ENCODE results near the gene PPIP5K2. TPM values are rescaled to one million over a fixed set of nuclear protein-coding genes. Genes with fewer than 3 reads are reported as not detected.

Gene PPIP5K2
- total and polyA plus RNA-seq, 2 of the 8 experiments (the other 6 are each of a cell fraction or from before 2014, with no cell fraction given): 14.8 to 46.6 TPM

DNA sequence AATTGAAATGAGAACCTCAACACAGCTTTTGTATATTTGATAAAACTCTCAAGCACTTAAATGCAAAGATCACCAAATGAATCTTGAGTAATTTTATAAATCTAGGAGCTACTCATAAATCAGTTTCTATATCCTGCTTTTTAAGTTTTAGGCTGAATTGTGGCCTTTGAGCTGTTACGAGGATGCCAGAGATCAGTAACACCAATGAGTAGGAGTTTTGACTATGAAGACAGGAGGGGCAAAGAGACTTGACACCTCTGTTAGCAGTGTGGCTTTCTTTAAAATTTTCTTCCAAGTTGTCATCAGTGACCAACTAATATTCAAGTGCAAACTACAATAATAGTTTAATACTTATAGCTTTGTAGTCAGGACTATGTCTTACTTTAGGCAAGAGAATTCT, 12.6 kb downstream of the PPIP5K2 start (continued):
- TF ChIP-seq HDAC2 (IDR thresholded peaks at IDR 0.05; ENCODE audit: borderline replicate concordance in 1 of 2, low read depth in 2 of 2, low read length in 2 of 2): no peak
- TF ChIP-seq MAFK (IDR thresholded peaks at IDR 0.05; ENCODE audit: low read depth, low read length): no peak
- TF ChIP-seq, protein P1, sequence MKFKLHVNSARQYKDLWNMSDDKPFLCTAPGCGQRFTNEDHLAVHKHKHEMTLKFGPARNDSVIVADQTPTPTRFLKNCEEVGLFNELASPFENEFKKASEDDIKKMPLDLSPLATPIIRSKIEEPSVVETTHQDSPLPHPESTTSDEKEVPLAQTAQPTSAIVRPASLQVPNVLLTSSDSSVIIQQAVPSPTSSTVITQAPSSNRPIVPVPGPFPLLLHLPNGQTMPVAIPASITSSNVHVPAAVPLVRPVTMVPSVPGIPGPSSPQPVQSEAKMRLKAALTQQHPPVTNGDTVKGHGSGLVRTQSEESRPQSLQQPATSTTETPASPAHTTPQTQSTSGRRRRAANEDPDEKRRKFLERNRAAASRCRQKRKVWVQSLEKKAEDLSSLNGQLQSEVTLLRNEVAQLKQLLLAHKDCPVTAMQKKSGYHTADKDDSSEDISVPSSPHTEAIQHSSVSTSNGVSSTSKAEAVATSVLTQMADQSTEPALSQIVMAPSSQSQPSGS (IDR thresholded peaks at IDR 0.05; ENCODE audit: low read length): no peak
- TF ChIP-seq SIRT6 (IDR thresholded peaks at IDR 0.05; ENCODE audit: low read length): no peak

All from H1 (cell line).